Glutamatergic neuron (in vitro differentiated cells): ENCODE data around the gene SLC38A10. TPM values are rescaled to one million over a fixed set of nuclear protein-coding genes. Genes with fewer than 3 reads are reported as not detected.
A peak's percentile ranks its signal among the peaks of the same experiment; 100 is the strongest.

Experiments
- DNase-seq: peaks from one replicate; pipeline ENCODE4 v3.0.0; 2022
- H3K27ac Mint-ChIP-seq: one replicate; pipeline ENCODE4 v1.8.0; 2020; ENCODE audit warnings: mild to moderate bottlenecking, mixed read lengths, inconsistent platforms; ENCODE audit not compliant: unreplicated experiment
- H3K27me3 Mint-ChIP-seq: one replicate; pipeline ENCODE4 v1.8.0; 2020; ENCODE audit warnings: mild to moderate bottlenecking, moderate library complexity, mixed read lengths, inconsistent platforms; ENCODE audit not compliant: unreplicated experiment
- H3K36me3 Mint-ChIP-seq: one replicate; pipeline ENCODE4 v1.8.0; 2020; ENCODE audit warnings: mild to moderate bottlenecking, mixed read lengths, inconsistent platforms; ENCODE audit not compliant: unreplicated experiment
- H3K4me1 Mint-ChIP-seq: one replicate; pipeline ENCODE4 v1.8.0; 2020; ENCODE audit warnings: mild to moderate bottlenecking, low read depth, mixed read lengths, inconsistent platforms; ENCODE audit not compliant: unreplicated experiment
- H3K4me3 Mint-ChIP-seq: one replicate; pipeline ENCODE4 v1.8.0; 2020; ENCODE audit warnings: mild to moderate bottlenecking, mixed read lengths, inconsistent platforms; ENCODE audit not compliant: unreplicated experiment
- H3K9me3 Mint-ChIP-seq: one replicate; pipeline ENCODE4 v1.8.0; 2020; ENCODE audit warnings: mild to moderate bottlenecking, moderate library complexity, mixed read lengths, inconsistent platforms; ENCODE audit not compliant: unreplicated experiment
- total RNA-seq: library from RNA; stranded (reverse); fragmentation: NEBNext Ultra II Directional; extraction: Animal tissue kit (Norgen Biotek cat#: 25700); gene quantifications from one replicate; pipeline ENCODE4 v1.2.1, GENCODE V29; 2021; ENCODE audit not compliant: unreplicated experiment
- TF ChIP-seq, protein P1 (sequence below): fragments of 200-600 bp; sonication (generic); IDR thresholded peaks from one replicate; pipeline ENCODE4 v1.5.0; 2021; ENCODE audit not compliant: partially characterized antibody, unreplicated experiment

The SLC38A10 gene
- total RNA-seq, 1 donor from 2014 or later: 92.4 TPM

DNA sequence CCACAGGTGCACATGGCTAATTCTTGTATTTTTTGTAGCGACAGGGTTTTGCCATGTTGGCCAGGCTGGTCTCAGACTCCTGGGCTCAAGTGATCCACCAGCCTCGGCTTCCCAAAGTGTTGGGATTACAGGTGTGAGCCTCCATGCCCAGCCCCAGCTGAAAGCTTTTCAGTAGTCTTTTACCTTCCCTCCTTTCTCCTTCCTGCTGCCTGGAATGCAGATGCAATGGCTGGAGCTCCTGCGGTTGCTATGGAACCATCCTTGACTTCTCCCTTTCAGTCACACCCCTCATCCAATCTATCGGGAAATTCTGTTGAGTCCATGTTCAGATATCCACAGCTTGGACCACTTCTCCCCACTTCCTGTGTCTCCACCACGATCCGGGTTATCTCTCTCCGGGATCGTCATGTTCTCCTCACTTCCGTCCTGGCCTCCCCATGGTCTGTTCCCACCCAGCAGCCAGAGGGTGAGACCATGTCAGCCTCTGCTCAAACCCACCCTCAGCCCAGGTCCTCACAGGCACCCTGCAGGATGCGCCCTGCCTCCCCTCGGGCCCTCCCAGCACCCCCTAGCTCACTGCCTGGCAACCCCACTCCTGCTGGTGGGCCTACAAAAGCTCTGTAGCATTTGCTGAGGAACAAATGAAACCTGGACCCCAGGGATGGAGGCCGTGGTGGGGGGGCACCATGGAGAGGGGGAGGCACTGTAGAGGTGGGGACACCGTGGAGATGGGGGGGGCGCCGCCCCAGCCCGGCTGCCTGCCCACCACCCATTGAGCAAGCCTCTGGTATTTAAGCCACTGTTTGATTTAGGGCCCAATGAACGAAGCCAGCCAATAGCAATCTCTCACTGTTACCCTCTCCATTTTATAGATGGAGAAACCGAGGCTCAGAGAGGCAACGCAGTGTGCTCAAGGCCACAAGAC is 12.8 kb upstream of the SLC38A10 start:
- TF ChIP-seq, protein P1, sequence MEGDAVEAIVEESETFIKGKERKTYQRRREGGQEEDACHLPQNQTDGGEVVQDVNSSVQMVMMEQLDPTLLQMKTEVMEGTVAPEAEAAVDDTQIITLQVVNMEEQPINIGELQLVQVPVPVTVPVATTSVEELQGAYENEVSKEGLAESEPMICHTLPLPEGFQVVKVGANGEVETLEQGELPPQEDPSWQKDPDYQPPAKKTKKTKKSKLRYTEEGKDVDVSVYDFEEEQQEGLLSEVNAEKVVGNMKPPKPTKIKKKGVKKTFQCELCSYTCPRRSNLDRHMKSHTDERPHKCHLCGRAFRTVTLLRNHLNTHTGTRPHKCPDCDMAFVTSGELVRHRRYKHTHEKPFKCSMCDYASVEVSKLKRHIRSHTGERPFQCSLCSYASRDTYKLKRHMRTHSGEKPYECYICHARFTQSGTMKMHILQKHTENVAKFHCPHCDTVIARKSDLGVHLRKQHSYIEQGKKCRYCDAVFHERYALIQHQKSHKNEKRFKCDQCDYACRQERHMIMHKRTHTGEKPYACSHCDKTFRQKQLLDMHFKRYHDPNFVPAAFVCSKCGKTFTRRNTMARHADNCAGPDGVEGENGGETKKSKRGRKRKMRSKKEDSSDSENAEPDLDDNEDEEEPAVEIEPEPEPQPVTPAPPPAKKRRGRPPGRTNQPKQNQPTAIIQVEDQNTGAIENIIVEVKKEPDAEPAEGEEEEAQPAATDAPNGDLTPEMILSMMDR: no peak
- peak; percentile 9 for DNase-seq
- peaks cover 9% of the 10 kb centered on the region for H3K9me3 Mint-ChIP-seq
- peaks cover 14% of the 10 kb centered on the region for H3K27me3 Mint-ChIP-seq
- H3K27ac Mint-ChIP-seq: no peak overlapping the region
- H3K4me3 Mint-ChIP-seq: peak overlapping the region; percentile 2
- H3K36me3 Mint-ChIP-seq: no peaks in the 10 kb centered on the region
- H3K4me1 Mint-ChIP-seq: peaks cover 21% of the 10 kb centered on the region

DNA sequence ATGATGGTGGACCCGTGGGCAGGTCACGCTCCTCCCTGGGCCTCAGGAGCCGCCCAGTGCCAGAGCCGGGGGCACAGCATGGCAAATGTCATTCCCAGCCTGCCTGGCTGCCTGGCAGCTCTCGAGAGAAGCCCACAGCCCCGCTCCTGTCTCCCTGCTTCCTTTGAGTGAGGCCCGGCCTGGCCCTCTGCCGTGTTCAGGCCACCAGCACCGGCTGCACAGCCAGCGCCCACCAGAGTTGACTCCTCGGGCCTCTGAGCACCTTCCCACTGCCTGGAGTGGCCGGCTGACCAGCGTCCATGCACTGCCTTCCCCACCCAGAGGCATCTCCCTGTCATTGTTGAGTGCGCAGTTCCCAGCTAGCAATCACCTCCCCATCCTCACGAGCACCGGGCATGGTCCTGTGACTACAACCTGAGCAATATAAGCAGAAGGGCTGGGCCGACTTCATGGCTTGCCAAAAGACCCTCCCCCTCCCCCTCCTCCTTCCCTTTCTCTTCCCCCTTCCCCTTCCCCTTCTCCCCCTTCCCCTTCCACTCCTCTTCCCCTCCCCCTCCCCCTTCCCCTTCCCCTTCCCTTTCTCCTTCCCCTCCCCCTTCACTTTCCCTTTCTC is 11.9 kb upstream of the SLC38A10 start:
- peak; percentile 16 for DNase-seq
- H3K9me3 Mint-ChIP-seq: peaks cover 7% of the 10 kb centered on the region
- H3K27me3 Mint-ChIP-seq: peaks cover 17% of the 10 kb centered on the region
- TF ChIP-seq, protein P1: no peak
- peaks cover 21% of the 10 kb centered on the region for H3K4me1 Mint-ChIP-seq
- no peak overlapping the region for H3K27ac Mint-ChIP-seq
- no peaks in the 10 kb centered on the region for H3K36me3 Mint-ChIP-seq
- H3K4me3 Mint-ChIP-seq: peak overlapping the region; percentile 38

DNA sequence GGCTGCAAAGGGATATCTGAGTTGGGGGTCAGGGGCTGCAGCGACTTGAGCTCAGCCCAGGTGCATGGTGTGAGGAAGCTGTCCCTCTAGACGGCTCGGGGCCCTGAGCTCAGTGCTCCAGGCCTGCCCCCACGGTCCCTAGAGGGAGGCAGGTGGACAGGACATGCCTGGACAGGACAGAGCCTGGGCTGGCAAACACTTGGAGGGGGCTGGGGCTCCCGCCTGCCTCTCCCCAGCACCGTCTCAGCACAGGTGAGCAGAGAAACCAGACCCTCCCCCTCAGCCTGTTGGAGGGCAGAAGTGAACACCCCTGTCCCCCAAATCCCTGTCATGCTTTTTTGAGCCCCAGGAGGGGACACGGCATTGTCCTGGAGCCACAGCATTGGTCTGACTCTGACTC is 11.4 kb upstream of the SLC38A10 start:
- Mint-ChIP-seq H3K4me3 (no peak overlapping the region), H3K9me3 (peaks cover 7% of the 10 kb centered on the region), H3K4me1 (peaks cover 21% of the 10 kb centered on the region), H3K36me3 (no peaks in the 10 kb centered on the region), H3K27me3 (peaks cover 17% of the 10 kb centered on the region), H3K27ac (no peak overlapping the region)
- TF ChIP-seq, protein P1: no peak
- DNase-seq: peak; percentile 14

DNA sequence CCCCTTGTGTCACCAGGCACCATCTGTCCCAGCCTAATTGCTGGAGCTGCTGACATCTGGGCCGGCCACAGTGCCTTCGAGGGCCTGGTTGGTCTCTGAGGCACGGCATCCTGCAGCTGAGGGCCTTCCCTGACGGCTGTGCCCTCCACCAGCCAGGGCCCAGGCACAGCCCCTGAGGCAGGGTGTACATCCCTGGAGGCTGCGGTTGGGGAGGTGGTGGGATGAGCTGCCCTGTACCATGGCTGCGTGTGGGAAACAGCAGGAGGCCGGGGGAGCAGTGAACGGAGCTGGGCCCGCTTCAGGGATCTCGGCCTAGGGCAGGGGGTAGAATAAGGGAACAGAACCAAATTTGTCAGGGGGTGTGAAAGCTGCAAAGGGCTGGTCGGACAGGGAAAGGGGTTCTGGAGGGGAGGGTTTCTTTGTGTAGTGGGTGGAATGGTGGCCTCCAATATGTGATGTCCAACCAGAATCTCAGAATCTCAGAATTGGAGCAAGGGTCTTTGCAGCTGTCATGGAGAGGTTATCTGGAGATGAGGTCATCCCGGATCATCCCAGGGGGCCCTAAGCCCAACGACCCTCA is 10.0 kb upstream of the SLC38A10 start:
- Mint-ChIP-seq H3K9me3 (peaks cover 8% of the 10 kb centered on the region), H3K4me3 (peak overlapping the region; percentile 82), H3K4me1 (peaks cover 22% of the 10 kb centered on the region), H3K27me3 (peaks cover 18% of the 10 kb centered on the region), H3K36me3 (no peaks in the 10 kb centered on the region), H3K27ac (peak overlapping the region; percentile 97)
- DNase-seq: peak; percentile 54
- TF ChIP-seq, protein P1: no peak
